ENCODE results near the gene NCBP2.

The NCBP2 gene

DNA sequence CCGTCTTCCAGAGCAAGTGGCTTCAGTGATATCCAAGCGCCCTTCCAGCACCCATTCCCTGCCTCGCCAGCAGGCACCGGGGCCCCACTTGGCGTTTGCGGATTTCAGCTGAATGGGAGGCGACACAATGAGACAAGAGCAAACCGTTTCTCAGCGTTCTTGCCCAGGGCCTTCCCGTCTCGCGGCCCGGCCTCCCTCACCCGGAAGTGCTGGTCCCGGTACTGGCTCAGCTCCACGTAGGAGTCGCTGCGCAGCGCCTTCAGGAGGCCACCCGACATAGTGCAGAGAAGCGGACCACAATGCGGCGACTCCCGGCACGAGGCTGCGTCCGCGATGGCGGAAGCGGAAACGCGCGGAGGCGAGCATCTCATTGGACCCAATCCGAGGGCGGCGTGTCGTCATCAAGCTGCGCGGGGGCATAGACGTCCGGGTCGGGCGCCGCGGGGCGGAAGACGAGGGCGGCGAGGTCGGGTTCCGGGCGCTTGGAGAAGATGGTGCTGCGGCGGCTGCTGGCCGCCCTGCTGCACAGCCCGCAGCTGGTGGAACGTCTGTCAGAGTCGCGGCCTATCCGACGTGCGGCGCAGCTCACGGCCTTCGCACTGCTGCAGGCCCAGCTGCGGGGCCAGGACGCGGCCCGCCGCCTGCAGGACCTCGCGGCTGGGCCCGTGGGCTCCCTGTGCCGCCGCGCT lies at the start of gene NCBP2:
TSS of gene NCBP2 (minus strand) at position 303 of the 689 bp plus-strand sequence. CDS start at position 278, 25 bp downstream.
- DNase-seq, result peak; percentile 98

DNA sequence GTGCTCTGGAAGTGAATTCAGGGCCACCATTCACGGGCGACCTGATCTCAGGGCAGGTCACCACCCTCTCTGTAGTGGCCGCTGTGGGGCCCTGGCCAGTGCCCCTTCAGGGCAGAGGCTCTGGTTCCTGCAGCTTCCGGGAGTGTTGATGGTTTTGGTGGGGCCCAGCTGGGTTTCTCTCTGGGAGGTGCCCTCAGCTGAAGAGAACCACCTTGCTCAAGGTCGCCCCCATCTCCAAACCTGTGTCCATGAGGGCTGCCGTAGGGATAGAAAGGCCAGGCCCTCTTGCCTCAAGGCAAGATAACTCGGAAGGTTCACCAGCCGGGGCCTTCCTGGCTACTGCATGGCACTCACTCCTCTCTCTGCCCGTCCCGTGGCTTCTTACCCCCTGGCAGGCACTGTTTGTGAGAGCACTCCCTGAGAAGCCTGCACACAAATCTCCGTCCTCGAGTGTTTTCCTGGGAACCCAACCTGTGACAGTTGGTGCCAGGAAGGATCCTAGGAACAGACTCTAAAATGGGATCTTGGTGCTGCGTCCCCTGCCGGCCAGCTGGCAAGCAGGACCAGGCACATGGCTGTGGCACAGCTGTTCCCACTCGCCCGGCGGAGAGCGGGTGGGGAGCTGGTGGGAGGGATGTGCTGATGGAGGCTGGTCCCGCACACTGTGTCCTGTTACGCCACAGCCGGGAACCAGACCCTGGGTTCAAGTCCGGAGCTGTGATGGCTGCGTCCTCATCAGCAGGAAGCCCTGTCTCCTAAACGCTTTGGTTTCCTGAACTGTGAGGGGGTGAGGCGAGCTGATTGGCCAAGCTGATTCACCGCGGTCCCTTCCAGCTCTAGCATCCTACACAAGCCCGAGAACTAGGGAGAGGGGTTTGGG lies 49.5 kb upstream of the NCBP2 start:
- peak; percentile 9 for DNase-seq

DNA sequence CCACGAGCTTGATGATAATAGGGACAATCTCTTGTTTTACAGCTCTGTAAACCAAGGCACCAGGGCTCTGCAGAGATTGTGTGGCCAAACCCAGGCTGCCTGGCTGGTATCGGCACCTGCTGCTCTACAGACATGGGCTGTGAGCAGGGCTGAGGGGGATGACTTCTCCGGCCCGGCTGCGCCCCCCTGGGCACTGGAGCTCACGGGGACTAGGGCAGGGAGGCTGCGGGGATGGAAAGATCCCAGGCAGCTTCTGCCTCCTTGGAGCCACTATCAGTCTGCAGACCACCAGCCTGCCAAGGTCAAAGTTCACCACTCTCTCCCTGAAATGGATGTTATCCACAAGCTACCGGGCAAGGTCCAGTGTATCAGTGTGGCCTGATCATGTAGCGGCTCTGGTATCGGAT lies 48.3 kb upstream of the NCBP2 start:
- DNase-seq, result peak; percentile 8

DNA sequence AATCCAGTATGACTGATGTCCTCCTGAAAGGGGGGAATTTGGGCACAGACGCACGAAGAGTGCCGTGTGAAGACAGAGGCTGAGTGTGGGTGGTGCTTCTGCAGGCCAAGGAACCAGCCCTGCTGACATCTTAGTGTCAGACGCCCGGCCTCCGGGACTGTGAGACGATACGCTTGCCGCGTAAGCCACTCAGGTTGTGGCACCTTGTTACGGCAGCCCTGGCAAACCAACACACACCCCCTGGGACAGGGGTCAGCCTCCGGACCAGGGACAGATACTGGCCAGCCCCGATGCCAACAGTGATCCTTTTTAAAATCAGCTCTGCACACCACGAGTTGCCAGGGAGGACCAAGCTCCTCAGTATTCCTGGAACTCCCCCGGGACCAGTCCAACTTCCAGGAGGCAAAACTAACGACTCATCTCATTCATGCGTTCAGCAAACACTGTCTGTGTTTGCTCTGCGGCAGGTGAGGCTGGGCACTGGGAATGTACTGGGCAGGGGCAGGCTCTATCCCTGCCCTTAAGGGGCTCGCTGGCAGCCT lies 47.5 kb upstream of the NCBP2 start:
- peak; percentile 15 for DNase-seq

DNA sequence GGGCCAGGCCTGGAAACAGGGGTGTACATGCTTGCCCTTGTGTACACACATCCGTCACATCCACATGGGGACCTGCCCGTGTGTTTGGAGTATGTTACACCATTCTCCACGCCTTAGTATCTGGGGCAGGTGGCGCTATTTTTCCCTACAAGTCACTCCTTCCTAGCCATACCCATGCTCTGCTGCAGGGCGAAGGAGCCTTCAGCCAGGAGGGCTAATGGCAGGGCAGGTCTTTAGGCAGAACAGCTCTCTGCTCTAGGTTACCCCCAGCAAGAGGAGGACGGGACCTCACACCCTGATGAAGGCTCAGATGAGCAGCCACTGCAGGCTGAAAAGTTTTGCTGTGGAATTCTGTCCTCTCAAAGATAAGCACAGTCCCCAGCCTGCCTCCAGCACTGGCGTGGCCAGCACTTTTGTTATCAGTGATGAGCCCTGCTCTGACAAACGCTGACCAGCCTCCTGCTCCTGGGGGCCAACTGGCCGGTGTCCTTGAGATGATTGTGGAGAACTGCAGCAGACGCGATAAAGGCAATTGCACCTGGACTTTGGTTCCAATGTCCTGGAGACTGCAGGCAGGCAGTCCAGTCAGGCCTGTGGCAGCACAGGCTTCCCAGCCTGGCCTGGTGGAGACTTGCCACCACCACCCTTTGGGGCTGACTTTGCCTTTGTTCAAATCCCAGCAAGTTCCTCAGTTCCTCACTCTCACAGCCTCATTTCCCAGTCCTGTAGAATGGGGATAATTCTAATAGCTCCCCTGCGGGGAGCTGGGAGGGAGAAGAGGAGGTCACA lies 46.1 kb upstream of the NCBP2 start:
- no peak for DNase-seq

DNA sequence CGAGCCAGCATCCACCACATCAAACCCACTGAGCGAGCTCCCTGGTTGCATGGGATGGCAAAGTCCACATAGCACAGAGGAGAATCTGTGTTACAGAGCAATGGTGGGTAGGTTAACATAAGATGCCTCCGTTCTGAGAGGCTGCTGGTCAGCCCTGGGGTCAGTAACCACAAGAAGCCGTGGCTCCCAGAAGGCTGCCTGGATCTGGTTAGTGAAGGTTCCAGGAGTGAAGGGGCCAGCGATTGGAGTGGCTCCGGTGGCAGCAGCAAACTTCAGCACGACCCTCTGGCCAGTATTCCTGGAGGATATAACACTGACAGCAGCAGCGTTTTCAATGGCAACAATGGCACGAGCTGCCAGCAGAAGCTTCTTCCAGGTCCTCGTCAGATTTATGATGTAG lies 44.7 kb upstream of the NCBP2 start:
- no peak for DNase-seq

DNA sequence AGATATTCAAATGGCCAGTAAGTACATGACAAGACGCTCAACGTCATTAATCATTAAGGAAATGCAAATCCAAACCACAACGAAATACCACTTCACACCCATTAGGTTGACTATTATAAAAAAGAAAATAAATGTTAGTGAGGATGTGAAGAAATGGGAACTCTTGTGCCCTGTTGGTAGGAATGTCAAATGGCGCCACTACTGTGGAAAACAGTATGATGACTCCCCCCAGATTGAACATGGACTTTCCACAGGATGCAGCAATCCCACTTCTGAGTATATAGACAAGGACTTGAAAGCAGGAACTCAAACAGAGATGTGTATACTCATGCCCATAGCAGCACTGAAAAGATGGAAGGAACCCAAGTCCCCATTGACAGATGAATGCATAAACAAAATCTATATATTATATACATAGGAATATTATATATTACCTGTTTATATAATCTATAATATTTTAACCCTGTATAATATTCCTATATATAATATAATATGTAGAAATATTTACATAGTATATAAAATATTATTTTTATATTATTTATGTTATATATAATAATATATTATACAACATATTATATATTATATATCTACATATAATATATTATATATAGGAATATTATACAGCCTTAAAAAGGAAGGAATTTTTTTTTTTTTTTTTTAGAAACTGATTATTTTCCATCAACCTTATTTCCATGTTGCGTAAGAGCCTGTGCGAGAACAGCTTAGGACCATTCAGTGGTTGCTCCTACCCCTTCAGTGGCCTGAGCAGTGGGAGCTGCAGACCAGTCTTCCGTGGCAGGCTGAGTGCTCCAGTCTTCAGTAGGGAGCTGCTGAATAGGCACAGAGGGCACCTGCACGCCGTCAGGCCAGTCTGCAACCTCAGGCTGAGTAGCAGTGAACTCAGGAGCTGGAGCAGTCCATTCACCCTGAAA lies 43.9 kb upstream of the NCBP2 start:
- DNase-seq, result no peak

DNA sequence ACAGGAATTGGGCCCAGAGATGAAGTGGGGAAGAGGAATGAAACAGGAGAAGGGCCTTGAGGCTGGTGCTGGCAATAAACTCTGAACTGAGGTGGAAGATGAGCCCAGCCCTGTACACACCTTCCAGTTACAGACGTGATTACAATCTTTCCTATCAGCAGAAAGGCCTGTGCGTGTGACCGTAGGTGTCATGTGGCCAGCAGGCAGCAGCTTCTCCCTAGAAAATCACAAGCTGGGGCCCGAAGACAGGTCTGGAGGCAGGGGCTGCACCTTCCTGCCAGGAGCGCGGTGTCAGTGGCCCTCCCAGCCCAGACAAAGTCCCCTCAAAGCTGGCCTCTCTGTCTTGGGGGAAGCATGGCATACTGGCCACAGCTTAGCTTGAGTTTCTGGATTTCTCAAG lies 43.0 kb upstream of the NCBP2 start:
- no peak for DNase-seq

DNA sequence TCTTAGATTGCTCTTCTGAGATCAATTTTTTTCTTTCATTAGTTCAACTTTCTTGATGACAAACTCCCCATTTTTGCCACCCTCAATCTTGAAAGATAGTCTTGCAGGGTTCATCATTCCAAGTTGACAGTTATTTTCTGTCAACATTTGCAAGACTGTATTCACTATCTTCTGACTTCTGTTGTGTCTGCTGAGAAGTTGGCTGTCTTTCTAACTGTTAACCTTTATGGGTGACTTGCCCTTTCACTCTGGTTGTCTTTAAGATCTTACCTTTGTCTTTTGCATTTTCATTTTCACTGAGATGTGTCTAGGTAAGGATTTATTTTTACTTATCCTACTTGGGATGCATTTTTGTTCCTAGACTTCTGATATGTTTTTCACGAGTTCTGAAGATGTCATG lies 40.9 kb upstream of the NCBP2 start:
- no peak for DNase-seq

DNA sequence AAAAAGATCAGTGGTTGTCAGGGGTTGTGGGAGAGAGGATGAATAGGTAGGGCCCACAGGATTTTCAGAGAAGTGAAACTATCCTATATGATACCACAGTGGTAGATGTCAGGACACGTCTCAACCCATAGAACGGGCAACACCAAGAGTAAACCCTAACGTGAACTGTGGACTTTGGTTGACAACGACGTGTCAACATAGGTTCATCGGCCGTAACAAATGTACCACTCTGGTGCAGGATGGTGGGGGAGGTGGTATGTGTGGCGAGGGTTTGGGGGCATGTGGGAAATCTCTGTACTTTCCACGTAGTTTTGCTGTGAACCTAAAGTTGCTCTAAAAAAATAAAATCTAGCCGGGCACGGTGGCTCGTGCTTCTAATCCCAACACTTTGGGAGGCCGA lies 39.3 kb upstream of the NCBP2 start:
- DNase-seq, result no peak

DNA sequence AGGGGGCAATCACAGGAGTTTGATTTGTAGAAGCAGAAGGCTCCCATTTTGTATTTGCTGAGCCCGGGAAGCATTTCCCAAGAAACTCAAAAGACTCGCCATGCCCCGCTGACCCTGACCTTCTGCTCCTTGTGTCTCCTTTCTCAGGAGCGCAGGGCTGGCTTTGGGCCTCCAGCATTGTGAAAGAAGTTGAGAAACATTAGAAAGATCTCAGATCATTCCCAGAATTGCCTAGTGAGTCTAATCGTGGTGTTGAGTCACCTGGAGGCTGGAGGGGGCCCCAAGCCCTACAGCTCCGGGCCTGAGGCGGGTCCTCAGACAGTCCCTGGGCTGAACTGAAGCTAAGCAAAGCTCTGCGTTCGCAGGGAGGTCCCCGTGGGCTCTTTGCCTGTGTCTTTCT lies 37.2 kb upstream of the NCBP2 start:
- no peak for DNase-seq

DNA sequence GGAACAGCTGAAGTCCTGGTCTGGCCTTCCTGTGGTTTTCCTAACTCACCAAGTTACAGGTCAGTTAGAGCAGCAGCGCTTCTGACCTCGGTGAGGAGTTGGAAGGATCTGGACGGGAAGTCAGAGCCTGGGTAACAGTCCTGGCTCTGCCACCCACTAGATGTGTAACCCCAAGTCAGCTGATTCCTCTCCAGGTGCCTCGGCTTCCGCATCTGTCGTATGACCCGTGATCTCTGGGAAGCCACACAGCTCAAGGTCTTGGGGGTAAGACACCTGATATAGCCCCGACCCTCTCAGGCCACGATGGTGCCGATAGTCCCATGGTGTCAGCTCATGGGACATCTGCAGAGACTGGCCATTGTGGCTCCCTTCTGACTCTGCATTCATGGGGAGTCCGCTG lies 34.6 kb upstream of the NCBP2 start:
- DNase-seq, result no peak

DNA sequence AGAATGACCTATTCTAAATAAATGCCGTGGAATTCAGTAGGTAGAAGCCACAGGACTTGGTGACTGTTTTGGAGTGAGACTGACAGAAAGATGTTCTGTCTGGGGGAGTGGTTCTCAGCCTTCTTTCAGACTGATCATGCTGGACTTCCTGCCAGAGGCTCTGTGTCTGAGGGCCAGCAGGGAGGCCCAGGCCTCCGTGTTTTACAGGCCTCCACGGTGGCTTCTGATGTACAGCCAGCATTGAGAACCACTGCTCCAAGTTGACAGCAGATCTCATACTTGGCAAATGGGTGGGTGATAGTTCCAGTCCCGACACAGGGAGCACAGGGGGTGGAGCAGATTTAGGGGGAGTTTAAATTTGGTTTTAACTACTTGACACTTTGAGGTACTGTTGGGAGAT lies 33.0 kb upstream of the NCBP2 start:
- DNase-seq, result no peak

DNA sequence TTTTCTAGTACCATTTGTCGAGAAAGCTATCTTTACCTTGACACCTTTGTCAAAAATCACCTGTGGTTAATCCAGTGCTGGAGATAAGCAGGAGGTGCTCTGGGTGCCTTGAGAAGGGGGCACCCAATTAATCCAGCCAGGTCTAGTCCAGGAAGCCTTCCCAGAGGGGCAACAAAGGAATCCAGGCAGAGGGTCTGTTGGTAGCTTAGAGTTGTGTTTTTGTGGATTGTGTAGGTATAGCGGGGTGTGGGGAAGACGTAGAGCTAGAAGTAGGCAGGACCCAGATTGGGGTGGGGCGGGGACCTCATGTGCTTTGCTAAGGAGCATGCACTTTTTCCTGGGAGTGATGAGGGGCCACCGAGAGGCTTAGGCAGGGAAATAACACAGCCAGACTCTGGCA lies 32.3 kb upstream of the NCBP2 start:
- DNase-seq, result no peak

DNA sequence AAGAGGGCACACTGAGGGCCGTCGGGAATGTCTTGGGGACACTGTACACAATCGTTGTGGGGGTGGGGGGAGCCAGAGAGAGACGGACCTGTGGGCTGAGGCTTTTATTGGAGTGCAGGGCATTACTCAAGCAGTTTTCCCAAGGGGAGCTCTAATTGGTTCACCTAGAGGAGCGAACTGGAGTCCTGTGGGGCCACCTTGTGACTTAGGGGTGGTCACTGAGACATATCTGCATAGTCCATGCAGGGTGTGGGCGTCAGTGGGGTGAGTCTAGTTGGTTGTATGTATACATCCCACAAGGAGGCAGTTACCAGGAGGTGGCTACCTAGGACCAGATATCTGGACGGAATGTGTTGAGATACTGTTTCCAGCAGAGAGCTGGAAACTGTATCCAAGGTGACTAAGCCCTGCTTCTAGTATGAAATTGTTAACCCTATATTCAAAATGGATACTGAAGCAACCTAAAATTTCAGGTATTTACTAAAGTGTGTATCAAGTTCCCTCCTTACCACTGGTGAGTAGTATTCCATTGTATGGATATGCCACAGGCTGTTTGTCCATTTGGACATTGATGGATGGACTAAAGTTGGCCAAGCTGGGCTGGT lies 28.9 kb upstream of the NCBP2 start:
- DNase-seq, result no peak

DNA sequence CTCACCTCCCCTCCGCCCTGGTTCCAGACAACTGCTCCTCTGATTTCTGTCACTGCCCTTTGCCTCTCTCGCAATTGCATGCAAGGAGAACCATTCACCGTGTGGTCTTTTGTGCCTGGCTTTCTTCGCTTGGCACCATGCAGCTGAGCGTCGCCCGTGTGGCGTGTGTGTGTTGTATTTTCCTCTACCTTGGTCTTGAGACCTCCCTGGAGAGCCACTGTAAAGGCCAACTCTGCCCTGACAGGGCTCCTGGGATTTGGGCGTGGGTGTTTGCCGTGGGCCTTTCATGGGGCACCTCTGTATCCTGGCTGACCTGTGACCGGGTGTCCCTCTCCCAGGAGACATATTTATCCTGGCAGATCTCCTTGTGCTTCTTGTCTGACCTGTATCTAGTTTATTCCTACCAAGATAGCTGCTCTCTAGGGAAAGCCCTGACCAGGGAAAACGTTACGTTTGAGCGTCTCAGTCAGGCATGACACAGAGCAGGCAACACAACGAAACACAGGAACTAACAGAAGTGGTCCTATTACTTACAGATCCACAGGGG lies 28.3 kb upstream of the NCBP2 start:
- DNase-seq, result no peak

DNA sequence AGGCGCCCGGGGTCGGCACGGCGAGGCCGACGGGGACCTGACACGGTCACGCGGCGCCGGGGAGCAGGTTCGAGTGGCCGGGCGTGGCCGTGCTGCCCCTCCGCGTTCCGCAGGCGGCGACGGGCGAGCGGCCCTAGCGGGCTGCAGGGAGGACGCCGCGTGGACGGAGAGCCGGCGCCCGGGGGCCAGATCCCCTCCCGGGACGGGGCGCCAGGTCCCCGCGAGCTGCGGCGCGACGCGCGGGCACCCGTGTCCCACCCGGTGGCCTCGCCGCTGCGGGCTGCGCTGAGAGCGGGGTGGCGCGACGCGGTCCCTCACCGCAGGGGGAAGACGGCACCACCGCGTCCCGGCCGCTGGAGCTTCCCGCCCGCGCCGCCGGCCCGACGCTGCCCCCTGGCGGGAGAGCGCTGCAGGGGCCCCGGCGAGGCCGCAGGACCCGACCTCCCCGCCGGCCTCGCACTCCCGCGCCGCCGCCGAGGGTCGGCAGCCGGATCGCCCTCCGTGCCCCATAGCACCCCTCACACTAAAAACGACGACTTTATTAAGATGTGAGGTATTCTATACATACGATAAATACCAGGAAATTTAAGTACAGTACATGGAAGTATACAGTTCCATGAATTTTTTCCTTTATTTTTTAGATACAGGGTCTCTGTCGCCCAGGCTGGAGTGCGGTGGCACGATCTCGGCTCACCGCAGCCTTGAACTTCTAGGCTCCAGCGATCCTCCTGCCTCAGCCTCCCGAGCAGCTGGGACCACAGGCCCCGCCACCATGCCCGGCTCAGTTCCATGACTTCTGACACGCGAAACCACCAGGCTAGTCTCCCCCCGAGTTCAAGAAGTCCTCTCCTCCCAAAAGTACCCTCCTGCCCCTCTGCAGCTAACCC lies 27.6 kb upstream of the NCBP2 start:
- DNase-seq, result peak; percentile 64

DNA sequence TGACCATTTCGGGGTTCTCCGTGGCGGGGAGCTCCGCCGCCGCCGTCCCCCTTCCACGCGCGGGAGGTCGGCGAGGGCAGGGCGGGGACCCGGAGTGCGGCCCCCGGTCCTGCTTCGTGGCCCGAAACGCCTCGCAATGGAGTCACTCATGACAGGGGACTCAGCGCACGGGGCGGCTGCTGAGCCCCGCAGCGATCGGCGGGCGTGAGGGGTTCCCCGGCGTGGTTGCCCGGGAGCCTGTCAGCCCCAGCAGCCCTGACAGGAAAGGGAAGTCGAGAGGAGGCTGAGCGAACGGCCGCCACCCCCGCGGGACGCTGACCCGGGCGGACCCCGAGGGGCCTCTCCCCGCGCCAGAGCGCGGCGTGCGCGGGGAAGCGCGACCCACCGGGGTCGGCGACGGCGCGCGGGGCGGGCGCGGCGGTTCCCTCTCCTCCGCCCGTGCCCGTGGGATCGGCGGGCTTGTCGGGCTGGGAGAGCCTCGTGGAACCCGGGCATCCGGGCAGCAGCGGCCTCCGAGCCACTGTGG lies 26.9 kb upstream of the NCBP2 start:
- DNase-seq, result no peak

DNA sequence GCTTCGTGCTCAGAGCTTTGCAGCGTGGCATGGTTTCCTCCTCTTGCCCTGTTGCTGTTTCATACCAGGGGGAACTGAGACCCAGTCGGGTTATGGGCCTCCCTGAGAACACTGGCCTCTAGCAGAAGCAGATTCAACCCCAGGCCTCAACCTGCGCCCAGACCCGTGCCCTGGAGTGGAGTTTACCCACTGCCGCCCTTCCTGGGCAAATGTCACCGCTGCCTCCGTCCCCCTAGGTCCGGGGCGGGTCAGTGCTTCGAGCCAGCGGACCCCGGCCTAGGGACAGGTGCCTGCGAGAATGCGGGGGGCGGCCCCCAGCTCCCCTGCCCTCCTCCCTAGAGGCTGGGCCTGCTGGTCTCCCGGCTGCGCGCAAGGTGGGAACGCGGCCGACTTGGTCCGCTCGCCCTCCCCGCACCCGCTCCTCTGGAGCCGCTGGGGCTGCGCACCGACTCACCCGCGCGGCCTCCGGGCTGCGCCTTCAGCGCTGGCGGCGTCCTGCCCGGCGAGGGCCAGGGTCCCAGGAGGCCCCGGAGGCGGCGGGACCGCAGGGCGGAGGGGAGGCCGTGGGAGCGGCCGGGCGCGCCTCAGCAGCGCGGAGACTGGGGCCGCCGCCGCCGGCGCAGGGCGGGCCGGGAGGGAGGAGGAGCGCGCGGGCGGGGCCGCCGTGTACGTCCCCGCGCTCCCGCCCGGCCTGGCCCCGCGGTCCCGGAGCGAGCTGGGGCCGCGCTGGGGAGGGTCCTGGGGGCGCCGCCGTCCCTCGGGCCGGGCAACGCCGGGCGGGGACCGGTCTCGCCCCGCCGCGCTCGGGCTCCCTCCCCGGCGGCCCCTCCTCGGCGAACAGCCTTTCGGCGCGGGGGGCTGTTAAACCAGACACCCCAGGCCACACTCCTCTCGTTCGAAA lies 26.2 kb upstream of the NCBP2 start, which contains the start of gene PIGZ:
TSS of gene PIGZ (minus strand) at position 601 of the 901 bp plus-strand sequence. CDS start 16,802 bp downstream, outside the sequence.
- no peak for DNase-seq
